GM21619 (cell line): ENCODE results near the gene CDC42EP1.
"Not testable (repeated sequence)": the region's sequence is repeated elsewhere in the genome, so short reads cannot be mapped to it uniquely, and the experiment has no call there.

Experiments
- ATAC-seq: cut with Tn5 transposase; IDR thresholded peaks from one replicate; pipeline ENCODE4 v1.9.1; 2021; ENCODE audit not compliant: unreplicated experiment

CDC42EP1 gene

GRCh38 chr22:37534445-37534844 is 25.8 kb upstream of the CDC42EP1 start:
- no peak for ATAC-seq

GRCh38 chr22:37535159-37535558 is 25.1 kb upstream of the CDC42EP1 start:
- no peak for ATAC-seq

- peak; percentile 70 for ATAC-seq
These were observed 21.5 kb upstream of the CDC42EP1 start for GRCh38 chr22:37538590-37539357.

- ATAC-seq: not testable (repeated sequence)
These were observed 20.5 kb upstream of the CDC42EP1 start for GRCh38 chr22:37539790-37540189.

GRCh38 chr22:37542416-37542815 is 17.9 kb upstream of the CDC42EP1 start:
- not testable (repeated sequence) for ATAC-seq

GRCh38 chr22:37542959-37543358 is 17.3 kb upstream of the CDC42EP1 start:
- ATAC-seq: no peak

- no peak for ATAC-seq
These were observed 15.2 kb upstream of the CDC42EP1 start for GRCh38 chr22:37544955-37545702.

GRCh38 chr22:37545703-37546436 is 14.4 kb upstream of the CDC42EP1 start:
- ATAC-seq: no peak

GRCh38 chr22:37546437-37547250 is 13.6 kb upstream of the CDC42EP1 start:
- no peak for ATAC-seq

- no peak for ATAC-seq
These were observed 13.0 kb upstream of the CDC42EP1 start for GRCh38 chr22:37547251-37547741.

GRCh38 chr22:37549704-37550059 is 10.6 kb upstream of the CDC42EP1 start:
- ATAC-seq: no peak

- not testable (repeated sequence) for ATAC-seq
These were observed 9.4 kb upstream of the CDC42EP1 start for GRCh38 chr22:37550921-37551320.

- no peak for ATAC-seq
These were observed 8.3 kb upstream of the CDC42EP1 start for GRCh38 chr22:37551981-37552380.

GRCh38 chr22:37552524-37553163 is 7.6 kb upstream of the CDC42EP1 start:
- no peak for ATAC-seq

- no peak for ATAC-seq
These were observed 6.6 kb upstream of the CDC42EP1 start for GRCh38 chr22:37553725-37554124.

- ATAC-seq: no peak
These were observed 5.3 kb upstream of the CDC42EP1 start for GRCh38 chr22:37555029-37555428.

- no peak for ATAC-seq
These were observed 3.6 kb upstream of the CDC42EP1 start for GRCh38 chr22:37556710-37557109.

- ATAC-seq: no peak
These were observed 2.8 kb upstream of the CDC42EP1 start for GRCh38 chr22:37557321-37558001.

- ATAC-seq: no peak
These were observed 1.5 kb upstream of the CDC42EP1 start for GRCh38 chr22:37558815-37559214.

- no peak for ATAC-seq
These were observed 769 bp upstream of the CDC42EP1 start for GRCh38 chr22:37559521-37559900.
